ENCODE measurements around the gene CREB3L2. TPM values are rescaled to one million over a fixed set of nuclear protein-coding genes. Genes with fewer than 3 reads are reported as not detected.
"Not testable (repeated sequence)": the region's sequence is repeated elsewhere in the genome, so short reads cannot be mapped to it uniquely, and the experiment has no call there.

Gene CREB3L2
- total RNA-seq, 2 experiments from 2014 or later = 23.7 to 27.2 TPM

GRCh38 chr7:137992104-137992549 is 9.8 kb downstream of the CREB3L2 start:
- ChIA-PET POLR2A (no interaction called here), CTCF (interaction anchor here (0.8 kb wide), 1 partner anchor 11 kb away, joined by 3 read pairs; no protein-coding TSS in a partner anchor)

GRCh38 chr7:137990251-137990941 is 11.5 kb downstream of the CREB3L2 start:
- ChIA-PET CTCF (interaction anchor here (1.3 kb wide), 1 partner anchor 19 kb away, joined by 3 read pairs; no protein-coding TSS in a partner anchor), POLR2A (no interaction called here)

- ChIA-PET CTCF (no interaction called here), POLR2A (no interaction called here)
These were observed 12.3 kb downstream of the CREB3L2 start for GRCh38 chr7:137989590-137989989.

GRCh38 chr7:137989094-137989493 is 12.8 kb downstream of the CREB3L2 start:
- POLR2A ChIA-PET = no interaction called here

GRCh38 chr7:137987968-137988367 is 13.9 kb downstream of the CREB3L2 start:
- POLR2A ChIA-PET = no interaction called here
- CTCF ChIA-PET = no interaction called here

More at GRCh38 chr7:137989094-137989493, 12.8 kb downstream of the CREB3L2 start:
- CTCF ChIA-PET = no interaction called here

GRCh38 chr7:137987563-137987962 is 14.3 kb downstream of the CREB3L2 start:
- ChIA-PET POLR2A (no interaction called here), CTCF (no interaction called here)

GRCh38 chr7:137987018-137987349 is 14.9 kb downstream of the CREB3L2 start:
- ChIA-PET POLR2A (no interaction called here), CTCF (no interaction called here)

- POLR2A ChIA-PET = no interaction called here
- CTCF ChIA-PET = no interaction called here
These were observed 15.5 kb downstream of the CREB3L2 start for GRCh38 chr7:137986252-137987017.

GRCh38 chr7:137985897-137986251 is 16.0 kb downstream of the CREB3L2 start:
- CTCF ChIA-PET = no interaction called here

GRCh38 chr7:137985253-137985896 is 16.5 kb downstream of the CREB3L2 start:
- POLR2A ChIA-PET = no interaction called here
- CTCF ChIA-PET = no interaction called here

More at GRCh38 chr7:137985897-137986251, 16.0 kb downstream of the CREB3L2 start:
- POLR2A ChIA-PET = no interaction called here

- ChIA-PET CTCF (no interaction called here), POLR2A (no interaction called here)
These were observed 17.5 kb downstream of the CREB3L2 start for GRCh38 chr7:137984181-137985041.

- ChIA-PET POLR2A (no interaction called here), CTCF (no interaction called here)
These were observed 18.4 kb downstream of the CREB3L2 start for GRCh38 chr7:137983323-137984008.

GRCh38 chr7:137982394-137982793 is 19.5 kb downstream of the CREB3L2 start:
- POLR2A ChIA-PET = not testable (repeated sequence)

GRCh38 chr7:137981668-137982067 is 20.2 kb downstream of the CREB3L2 start:
- CTCF ChIA-PET = interaction anchor here (1.2 kb wide), 1 partner anchor 355 kb away, joined by 3 read pairs; no protein-coding TSS in a partner anchor
- POLR2A ChIA-PET = no interaction called here

More at GRCh38 chr7:137982394-137982793, 19.5 kb downstream of the CREB3L2 start:
- CTCF ChIA-PET = interaction anchor here (1.2 kb wide), 1 partner anchor 356 kb away, joined by 3 read pairs; no protein-coding TSS in a partner anchor

GRCh38 chr7:137981175-137981574 is 20.7 kb downstream of the CREB3L2 start:
- POLR2A ChIA-PET = no interaction called here
- CTCF ChIA-PET = interaction anchor here (1.2 kb wide), 1 partner anchor 355 kb away, joined by 3 read pairs; no protein-coding TSS in a partner anchor

- POLR2A ChIA-PET = no interaction called here
- CTCF ChIA-PET = no interaction called here
These were observed 21.6 kb downstream of the CREB3L2 start for GRCh38 chr7:137980308-137980707.

GRCh38 chr7:137978464-137979237 is 23.2 kb downstream of the CREB3L2 start:
- POLR2A ChIA-PET = no interaction called here
- CTCF ChIA-PET = no interaction called here

- POLR2A ChIA-PET = no interaction called here
- CTCF ChIA-PET = no interaction called here
These were observed 24.7 kb downstream of the CREB3L2 start for GRCh38 chr7:137977173-137977572.

- ChIA-PET CTCF (no interaction called here), POLR2A (no interaction called here)
These were observed 25.2 kb downstream of the CREB3L2 start for GRCh38 chr7:137976696-137977095.
